IPS DF 19.7 (cell line): Measurements from ENCODE around the gene USP9Y.

Experiments
- DNase-seq: peaks from one replicate; pipeline ENCODE4 v3.0.0-alpha.2; 2013; ENCODE audit warnings: low read depth, low spot score

The USP9Y gene

GRCh38 chrY:12756021-12756420 lies 55.0 kb downstream of the USP9Y start:
- DNase-seq = no peak

GRCh38 chrY:12765976-12766375 lies 64.9 kb downstream of the USP9Y start:
- DNase-seq = no peak

GRCh38 chrY:12784521-12784920 lies 83.5 kb downstream of the USP9Y start:
- DNase-seq = no peak

DNA sequence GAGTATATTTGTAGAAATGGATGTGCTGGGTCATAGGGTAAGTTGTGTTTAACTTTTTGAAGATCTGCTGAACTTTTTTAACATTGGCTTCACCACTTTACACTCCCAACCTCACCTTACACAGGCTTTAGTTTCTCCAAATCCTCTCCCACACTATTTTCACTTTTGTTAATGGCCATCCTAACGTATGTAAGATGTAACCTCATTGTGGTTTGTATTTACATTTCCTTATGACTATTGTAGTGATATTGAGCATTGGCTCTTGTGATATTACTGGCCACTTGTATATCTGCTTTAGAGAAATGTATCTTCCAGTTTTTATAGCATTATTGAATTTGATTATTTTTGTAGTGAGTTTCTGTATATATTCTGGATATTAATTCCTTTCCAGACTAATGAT lies 93.0 kb downstream of the USP9Y start:
- DNase-seq = no peak

DNA sequence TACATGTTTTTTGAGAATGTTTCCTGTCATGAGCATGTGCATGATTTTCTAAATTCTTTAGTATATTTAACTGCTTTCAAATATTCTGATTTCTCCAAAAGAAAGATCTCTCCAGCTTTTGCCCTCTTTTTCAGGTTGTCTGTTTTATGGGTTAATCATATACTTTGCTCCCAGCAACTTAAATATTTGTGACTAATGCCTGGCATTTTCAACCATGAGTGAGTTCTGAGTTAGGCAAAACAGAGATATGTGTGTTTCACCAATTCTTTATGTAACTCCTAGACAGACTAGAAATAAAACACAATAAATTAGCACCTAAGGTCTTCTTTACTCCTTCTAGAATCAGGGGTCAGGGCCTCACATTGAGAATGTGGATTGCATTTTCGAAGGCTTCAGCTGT lies 107.0 kb downstream of the USP9Y start:
- no peak for DNase-seq

- no peak for DNase-seq
Observed at GRCh38 chrY:12809034-12809433, 108.0 kb downstream of the USP9Y start.

- DNase-seq = no peak
Observed at GRCh38 chrY:12823408-12823807, 122.4 kb downstream of the USP9Y start.

DNA sequence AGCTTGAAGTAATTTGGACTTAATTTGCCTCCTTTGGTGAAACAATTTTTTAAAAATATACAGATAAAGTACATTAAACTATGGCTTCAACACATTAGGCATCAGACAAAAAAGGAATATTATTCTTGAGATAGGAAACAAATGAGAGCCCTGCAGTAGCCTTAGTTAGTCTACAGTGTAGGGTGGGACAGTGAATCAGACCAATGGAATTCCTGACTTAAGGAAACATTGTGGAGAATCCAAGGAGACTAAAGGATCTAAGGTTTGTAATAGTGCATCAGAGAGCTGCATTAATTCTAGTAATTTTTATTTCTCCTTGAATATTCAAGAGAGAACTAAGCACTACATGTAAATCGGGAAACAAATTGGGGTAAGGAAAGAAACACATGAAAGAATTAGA lies 125.8 kb downstream of the USP9Y start:
- DNase-seq = no peak

DNA sequence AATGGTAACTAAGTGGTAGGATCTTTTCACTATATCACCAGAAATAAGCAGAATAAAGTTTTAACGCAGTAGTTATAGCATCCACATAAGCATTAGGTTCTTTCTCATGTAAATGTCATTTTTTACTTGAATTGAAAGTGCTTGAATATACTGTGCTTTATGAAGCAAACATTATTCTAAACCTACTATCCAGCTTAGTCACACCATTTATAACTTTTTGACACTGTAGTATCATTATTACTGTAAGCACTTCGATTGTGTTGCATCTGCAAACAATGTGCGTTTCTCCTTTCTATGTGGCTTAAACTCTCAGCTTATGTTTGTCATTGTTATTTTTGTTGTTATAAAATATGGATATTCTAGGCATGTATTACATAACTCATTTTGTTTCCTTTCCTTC lies 132.3 kb downstream of the USP9Y start:
- DNase-seq = no peak

DNA sequence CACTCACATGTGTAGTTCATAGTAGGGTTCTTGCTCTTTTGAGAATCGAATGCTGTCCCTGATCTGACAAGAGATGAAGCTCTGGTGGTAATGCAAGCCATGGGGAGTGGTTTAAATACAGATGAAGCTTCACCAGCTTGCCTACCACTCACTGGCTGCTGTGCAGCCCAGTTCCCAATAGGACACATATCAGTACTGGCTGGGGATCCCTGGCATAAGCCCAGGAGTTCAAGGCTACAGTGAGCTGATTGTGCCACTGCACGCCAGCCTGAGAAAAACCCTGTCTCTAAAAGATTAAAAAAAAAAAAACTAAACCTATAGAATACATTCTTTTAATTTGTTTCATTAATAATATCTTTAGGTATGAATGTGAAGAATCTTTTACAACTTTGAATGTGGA lies 136.5 kb downstream of the USP9Y start:
- no peak for DNase-seq

GRCh38 chrY:12841368-12841767 lies 140.3 kb downstream of the USP9Y start:
- DNase-seq = no peak

- DNase-seq = no peak
Observed at GRCh38 chrY:12846793-12847192, 145.8 kb downstream of the USP9Y start.

DNA sequence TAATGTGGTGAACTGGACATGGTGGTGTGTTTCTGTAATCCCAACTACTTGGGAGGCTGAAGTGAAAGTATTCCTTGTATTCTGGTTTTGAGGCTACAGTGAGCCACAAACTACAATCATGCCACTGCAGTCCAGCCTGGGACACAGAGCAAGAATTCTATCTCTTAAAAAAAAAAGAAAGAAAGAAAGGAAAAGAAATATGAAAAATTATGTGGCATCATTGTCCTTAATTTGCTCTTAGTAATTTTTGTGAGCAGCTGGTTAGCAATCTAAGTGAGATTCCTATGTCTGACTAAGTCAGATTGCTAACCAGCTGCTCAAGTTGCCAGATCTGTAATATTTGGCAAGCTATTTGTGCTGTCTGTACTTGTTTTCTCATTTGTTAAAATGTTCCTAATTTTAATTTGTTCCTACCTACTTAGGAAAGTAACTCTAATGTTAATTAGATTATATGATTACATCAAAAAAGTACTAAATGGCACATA lies 154.8 kb downstream of the USP9Y start:
- no peak for DNase-seq

- DNase-seq = no peak
Observed at GRCh38 chrY:12867960-12868359, 166.9 kb downstream of the USP9Y start.

DNA sequence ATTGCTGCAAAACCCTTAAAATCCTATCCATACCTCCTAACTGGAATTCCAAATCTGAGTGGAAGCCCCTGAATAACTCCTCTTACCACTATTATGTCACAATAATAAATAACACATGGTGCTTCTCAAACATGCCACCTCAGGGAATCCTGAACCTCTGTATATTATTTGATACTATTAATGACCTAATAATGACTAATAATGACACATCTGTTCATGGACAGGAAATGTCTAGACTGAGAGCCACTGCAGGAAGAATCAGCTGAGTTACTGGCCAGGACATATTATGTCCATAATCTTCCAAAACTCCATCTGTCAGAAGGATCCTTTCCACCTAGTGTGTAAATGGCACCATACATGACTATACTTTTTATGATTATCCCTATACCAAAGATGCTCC lies 195.9 kb downstream of the USP9Y start:
- DNase-seq = no peak

DNA sequence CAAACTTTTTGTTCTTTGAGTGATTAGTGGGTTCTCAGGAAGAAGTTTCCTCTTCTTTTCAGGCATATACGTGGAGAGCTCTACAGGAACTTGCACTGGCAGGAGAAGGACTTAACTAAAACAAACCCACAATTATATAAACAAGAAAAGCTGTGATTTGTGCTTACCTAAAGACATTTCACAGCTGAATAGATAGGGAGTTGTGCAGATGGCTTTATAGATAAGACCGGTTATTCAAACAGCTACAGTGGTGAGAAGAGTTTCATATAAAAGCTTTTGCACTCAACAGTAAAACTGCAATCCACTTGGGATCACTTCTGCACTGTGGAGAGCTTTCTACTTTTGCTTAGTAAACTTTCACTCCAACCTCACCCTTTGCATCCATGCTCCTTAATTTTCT lies 197.6 kb downstream of the USP9Y start:
- no peak for DNase-seq

DNA sequence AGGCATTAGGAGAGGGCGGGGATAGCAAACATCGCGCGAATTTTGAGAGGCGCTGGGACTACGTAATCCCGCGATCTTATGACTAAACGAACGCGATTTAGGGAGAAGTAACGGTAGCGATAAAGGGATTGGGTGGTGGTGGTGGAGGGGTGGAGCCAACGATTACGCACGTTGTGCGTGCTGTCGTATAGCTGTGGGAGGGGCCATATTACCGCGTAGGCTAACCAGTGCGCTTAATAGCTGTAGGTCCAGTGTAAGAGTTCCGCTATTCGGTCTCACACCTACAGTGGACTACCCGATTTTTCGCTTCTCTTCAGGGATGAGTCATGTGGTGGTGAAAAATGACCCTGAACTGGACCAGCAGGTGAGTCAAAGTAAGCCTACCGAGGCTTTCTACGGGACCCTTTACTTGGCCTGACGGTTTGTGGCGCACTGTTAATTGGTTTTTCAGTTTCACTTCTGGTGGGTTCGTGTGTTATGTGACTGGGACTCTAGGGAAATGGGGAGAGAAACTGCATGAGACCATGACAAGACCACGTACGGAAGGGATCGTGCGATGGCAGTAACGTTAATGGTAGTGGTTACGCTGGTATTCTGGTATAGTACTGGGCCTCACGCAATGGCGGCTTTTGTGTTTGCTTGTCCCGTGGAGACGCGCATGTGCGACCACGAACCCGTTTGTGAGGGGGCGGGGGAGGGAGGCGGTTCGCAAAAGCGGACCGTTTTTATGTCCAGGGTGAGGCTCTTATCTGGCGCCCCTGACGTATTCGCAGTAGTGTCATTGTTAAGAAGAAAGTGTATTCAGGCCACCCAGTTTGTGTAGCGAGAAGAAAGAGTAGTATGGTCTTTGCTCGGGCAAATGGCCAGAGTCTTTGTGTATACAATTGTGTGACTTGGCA lies 203.8 kb downstream of the USP9Y start, which contains the start of gene DDX3Y:
DDX3Y (plus strand) TSS at position 251 of the 899 bp plus-strand sequence; CDS start at position 320, 69 bp downstream.
- DNase-seq = peak; percentile 65

GRCh38 chrY:12905517-12905872 lies 204.5 kb downstream of the USP9Y start:
- no peak for DNase-seq

DNA sequence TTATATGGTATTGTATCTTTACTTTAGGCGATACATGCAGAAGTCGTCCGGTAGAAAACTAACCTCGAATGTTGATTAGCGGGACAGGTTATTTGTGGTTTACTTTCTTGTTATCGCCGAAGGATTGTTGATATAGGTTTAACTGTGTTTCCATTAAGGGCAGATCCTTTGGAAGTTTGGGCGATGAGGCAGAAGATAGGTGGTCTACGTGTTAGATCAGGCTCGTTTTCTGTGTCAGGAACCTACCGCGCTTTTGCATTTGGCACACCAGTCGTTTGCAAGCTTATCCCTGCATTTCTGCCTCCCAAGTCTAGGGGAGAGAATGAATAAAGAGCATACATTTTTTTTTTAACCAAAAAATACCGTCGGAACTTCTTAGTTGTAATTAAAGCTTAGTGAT lies 204.9 kb downstream of the USP9Y start:
- DNase-seq = no peak
